Left colon (tissue), 2 donors: Measurements from ENCODE around the gene ATP1B1. TPM values are rescaled to one million over a fixed set of nuclear protein-coding genes. Genes with fewer than 3 reads are reported as not detected.
"Not testable (repeated sequence)": the region's sequence is repeated elsewhere in the genome, so short reads cannot be mapped to it uniquely, and the experiment has no call there.

Experiments
- ATAC-seq: fragments of 200-7000 bp; cut with Tn5 transposase; one replicate; pipeline ENCODE4 v1.9.1; 2020; ENCODE audit warnings: mild to moderate bottlenecking, moderate library complexity
- DNase-seq, 2 donors: peaks; one replicate each; pipeline ENCODE4 v3.0.0-alpha.2; 2020
- intact Hi-C, 2 donors: fragments of 100-400 bp; cut with DNase I in 1 of 2; cut with micrococcal nuclease in 1 of 2; formaldehyde crosslinking; loops; one replicate each; pipeline versions ENCODE4 v1.11.2 to v1.14.0; 2022; cut with DNase I, micrococcal nuclease
- total RNA-seq, 2 donors: library from RNA; stranded (reverse); fragmentation: NEBNext Ultra II Directional; extraction: Animal tissue kit (Norgen Biotek cat#: 25700); gene quantifications; one replicate each; pipeline ENCODE4 v1.2.1, GENCODE V29; 2021
- donor health status: DM: no; HTN: no; CAD: no.
- donor health status: DM: yes; HTN: yes; CAD: no.

Gene ATP1B1
- total RNA-seq, 2 donors from 2014 or later, result 697 to 795 TPM

GRCh38 chr1:169110689-169111447 is 4.4 kb downstream of the ATP1B1 start:
- DNase-seq (peak in 1 of 2 donors; percentile 58), ATAC-seq (no peak)
- intact Hi-C loops, result loop anchor here in 1 of 2 donors (10.0 kb wide), 1 partner anchor 766 kb away; no protein-coding TSS in a partner anchor

GRCh38 chr1:169111472-169111871 is 5.0 kb downstream of the ATP1B1 start:
- ATAC-seq (no peak), DNase-seq (no peak)
- intact Hi-C loops, result loop anchor here in 1 of 2 donors (10.0 kb wide), 1 partner anchor 767 kb away; no protein-coding TSS in a partner anchor

GRCh38 chr1:169112241-169112640 is 5.8 kb downstream of the ATP1B1 start:
- DNase-seq (peak in 1 of 2 donors; percentile 47), ATAC-seq (peak; percentile 16)
- intact Hi-C loops, result loop anchor here in 1 of 2 donors (10.0 kb wide), 1 partner anchor 767 kb away; no protein-coding TSS in a partner anchor

- intact Hi-C loops, result loop anchor here in 1 of 2 donors (10.0 kb wide), 1 partner anchor 769 kb away; no protein-coding TSS in a partner anchor
- DNase-seq (peak in 1 of 2 donors; percentile 45), ATAC-seq (peak; percentile 6)
Observed at GRCh38 chr1:169113613-169114119, 7.2 kb downstream of the ATP1B1 start.

- DNase-seq, result peak; percentile 83 to 87
- intact Hi-C loops, result loop anchor here in 1 of 2 donors (10.0 kb wide), 1 partner anchor 771 kb away; no protein-coding TSS in a partner anchor
- peak; percentile 58 for ATAC-seq
Observed at GRCh38 chr1:169115891-169116585, 9.5 kb downstream of the ATP1B1 start.

GRCh38 chr1:169117014-169117413 is 10.5 kb downstream of the ATP1B1 start:
- intact Hi-C loops, result loop anchor here in 1 of 2 donors (10.0 kb wide), 1 partner anchor 772 kb away; no protein-coding TSS in a partner anchor

GRCh38 chr1:169117599-169117998 is 11.1 kb downstream of the ATP1B1 start:
- no peak for ATAC-seq
- no peak for DNase-seq
- intact Hi-C loops, result loop anchor here in 1 of 2 donors (10.0 kb wide), 1 partner anchor 773 kb away; no protein-coding TSS in a partner anchor

More at GRCh38 chr1:169117014-169117413, 10.5 kb downstream of the ATP1B1 start:
- DNase-seq (no peak), ATAC-seq (no peak)

GRCh38 chr1:169118227-169118626 is 11.7 kb downstream of the ATP1B1 start:
- ATAC-seq (no peak), DNase-seq (no peak)
- intact Hi-C loops, result loop anchor here in 1 of 2 donors (10.0 kb wide), 1 partner anchor 773 kb away; no protein-coding TSS in a partner anchor

GRCh38 chr1:169119405-169119804 is 12.9 kb downstream of the ATP1B1 start:
- intact Hi-C loops, result loop anchor here in 1 of 2 donors (10.0 kb wide), 1 partner anchor 775 kb away; no protein-coding TSS in a partner anchor
- DNase-seq (no peak), ATAC-seq (no peak)

GRCh38 chr1:169120066-169120465 is 13.6 kb downstream of the ATP1B1 start:
- intact Hi-C loops, result no loop called here
- ATAC-seq (no peak), DNase-seq (no peak)

- DNase-seq (no peak), ATAC-seq (peak; percentile 16)
- intact Hi-C loops, result no loop called here
Observed at GRCh38 chr1:169121146-169121923, 14.8 kb downstream of the ATP1B1 start.

GRCh38 chr1:169122976-169123375 is 16.5 kb downstream of the ATP1B1 start:
- DNase-seq (no peak), ATAC-seq (no peak)
- intact Hi-C loops, result no loop called here

GRCh38 chr1:169124459-169124858 is 18.0 kb downstream of the ATP1B1 start:
- ATAC-seq (peak; percentile 47), DNase-seq (no peak)
- intact Hi-C loops, result no loop called here

GRCh38 chr1:169125597-169125996 is 19.1 kb downstream of the ATP1B1 start:
- intact Hi-C loops, ATAC-seq, DNase-seq: not testable (repeated sequence)

GRCh38 chr1:169126335-169126734 is 19.8 kb downstream of the ATP1B1 start:
- ATAC-seq (no peak), DNase-seq (no peak)
- intact Hi-C loops, result no loop called here

GRCh38 chr1:169127305-169127704 is 20.8 kb downstream of the ATP1B1 start:
- ATAC-seq, result no peak
- intact Hi-C loops, result no loop called here
- no peak for DNase-seq

- DNase-seq (no peak), ATAC-seq (no peak)
- intact Hi-C loops, result no loop called here
Observed at GRCh38 chr1:169128562-169128961, 22.1 kb downstream of the ATP1B1 start.

- ATAC-seq, result no peak
- DNase-seq, result no peak
- intact Hi-C loops, result no loop called here
Observed at GRCh38 chr1:169129109-169129784, 22.8 kb downstream of the ATP1B1 start.
